Activated CD4-positive, alpha-beta T cell treated with anti-CD3 and anti-CD28 coated beads for 24 hours (primary cell): Measurements from ENCODE around the gene FCAMR.

Experiments used
- DNase-seq, 2 donors: peaks; one replicate each; pipeline ENCODE4 v3.0.0-alpha.2; 2020; ENCODE audit warnings: low read depth in 2 of 2

The FCAMR gene

GRCh38 chr1:206957639-206958038 lies 12.6 kb downstream of the FCAMR start:
- DNase-seq, result no peak

- no peak for DNase-seq
Measured at GRCh38 chr1:206955476-206956451, 14.5 kb downstream of the FCAMR start.

GRCh38 chr1:206954459-206955342 lies 15.6 kb downstream of the FCAMR start:
- no peak for DNase-seq

- no peak for DNase-seq
Measured at GRCh38 chr1:206953626-206954025, 16.6 kb downstream of the FCAMR start.

GRCh38 chr1:206953126-206953525 lies 17.1 kb downstream of the FCAMR start:
- DNase-seq, result no peak

GRCh38 chr1:206952171-206952570 lies 18.1 kb downstream of the FCAMR start:
- DNase-seq, result no peak

- DNase-seq, result no peak
Measured at GRCh38 chr1:206951318-206952100, 18.8 kb downstream of the FCAMR start.

- DNase-seq, result no peak
Measured at GRCh38 chr1:206949641-206950040, 20.6 kb downstream of the FCAMR start.

GRCh38 chr1:206949208-206949607 lies 21.1 kb downstream of the FCAMR start:
- DNase-seq, result no peak

GRCh38 chr1:206947255-206947654 lies 23.0 kb downstream of the FCAMR start:
- no peak for DNase-seq

- no peak for DNase-seq
Measured at GRCh38 chr1:206946261-206946660, 24.0 kb downstream of the FCAMR start, which contains the start of gene PIGR. TSS of gene PIGR (minus strand) at chr1:206946466. CDS start at chr1:206940531, 5,935 bp downstream.

GRCh38 chr1:206945779-206946178 lies 24.5 kb downstream of the FCAMR start:
- DNase-seq, result no peak

- DNase-seq, result no peak
Measured at GRCh38 chr1:206944703-206945102, 25.6 kb downstream of the FCAMR start.

GRCh38 chr1:206941766-206942418 lies 28.4 kb downstream of the FCAMR start:
- no peak for DNase-seq

GRCh38 chr1:206940588-206940936 lies 29.7 kb downstream of the FCAMR start:
- DNase-seq, result no peak

- no peak for DNase-seq
Measured at GRCh38 chr1:206939841-206940587, 30.2 kb downstream of the FCAMR start.

- DNase-seq, result no peak
Measured at GRCh38 chr1:206939131-206939530, 31.1 kb downstream of the FCAMR start.

- no peak for DNase-seq
Measured at GRCh38 chr1:206937425-206937824, 32.8 kb downstream of the FCAMR start.

- peak in 1 of 2 donors; percentile 42 for DNase-seq
Measured at GRCh38 chr1:206935491-206936067, 34.7 kb downstream of the FCAMR start.

GRCh38 chr1:206933333-206933945 lies 36.8 kb downstream of the FCAMR start:
- DNase-seq, result peak; percentile 60 to 74
